A673 (cell line): Measurements from ENCODE around the gene CRY1.

Experiments used
- CTCF ChIP-seq: fragments of 300-800, 200-600 bp; sonication (generic); conservative IDR thresholded peaks from 2 replicates; pipeline ENCODE4 v1.5.1; 2017; ENCODE audit warnings: low read depth, mild to moderate bottlenecking, antibody characterized with exemption, low read length, moderate library complexity, mixed read lengths
- EZH2 ChIP-seq: fragments of 200-600 bp; sonication (generic); IDR thresholded peaks from 2 replicates; pipeline ENCODE4 v1.6.1; 2017; ENCODE audit warnings: borderline replicate concordance, low read depth, mild to moderate bottlenecking, mixed read lengths, antibody characterized with exemption, low read length; ENCODE audit not compliant: poor library complexity, severe bottlenecking

- TF ChIP-seq CTCF (no peak), EZH2 (no peak)
Observed at GRCh38 chr12:107088912-107089311, 4.4 kb downstream of the CRY1 start.
